ENCODE measurements around the gene C1GALT1C1L. TPM values are rescaled to one million over a fixed set of nuclear protein-coding genes. Genes with fewer than 3 reads are reported as not detected.

The C1GALT1C1L gene
- not detected for total RNA-seq

GRCh38 chr2:43676322-43677050 is at the start of gene C1GALT1C1L:
Gene C1GALT1C1L (minus strand): TSS chr2:43676429. CDS start chr2:43676322, 107 bp downstream.
- Mint-ChIP-seq H3K27me3 (peaks cover 15% of the 10 kb centered on the region), H3K4me1 (peaks cover 3% of the 10 kb centered on the region), H3K27ac (no peak within 1 kb of the TSS), H3K4me3 (peak within 1 kb of the TSS; percentile 53), H3K36me3 (peaks cover 3% of the 10 kb centered on the region), H3K9me3 (peaks cover 2% of the 10 kb centered on the region)
- POLR2A ChIA-PET, result no interaction called here
- DNase-seq (peak; percentile 41), ATAC-seq (ENCODE audit: low read depth) (peak; percentile 63)

DNA sequence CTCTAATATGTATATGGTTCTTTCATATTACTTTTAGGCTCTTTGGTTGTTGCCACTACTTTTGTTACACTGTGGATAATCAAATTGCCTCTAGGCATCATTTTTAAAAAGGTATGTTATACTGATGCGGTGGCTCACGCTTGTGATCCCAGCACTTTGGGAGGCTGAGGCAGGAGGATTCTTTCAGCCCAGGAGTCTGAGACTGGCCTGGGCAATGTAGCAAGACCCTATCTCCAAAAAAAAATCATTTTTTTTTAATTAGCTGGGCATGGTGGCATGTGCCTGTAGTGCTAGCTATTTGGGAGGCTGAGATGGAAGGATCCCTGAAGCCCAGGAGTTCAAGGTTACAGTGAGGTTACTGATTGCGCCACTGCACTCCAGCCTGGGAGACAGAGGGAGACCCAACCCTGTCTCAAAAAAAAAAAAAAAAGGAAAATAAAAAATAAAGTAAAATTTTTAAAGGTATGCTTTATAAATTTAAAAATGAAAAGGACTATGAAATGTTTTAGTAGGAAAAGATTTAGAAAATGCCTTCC is 49.5 kb upstream of the C1GALT1C1L start:
- Mint-ChIP-seq H3K4me1 (no peaks in the 10 kb centered on the region), H3K27me3 (peaks cover 2% of the 10 kb centered on the region), H3K9me3 (no peaks in the 10 kb centered on the region), H3K27ac (no peak overlapping the region), H3K4me3 (no peak overlapping the region), H3K36me3 (no peaks in the 10 kb centered on the region)
- DNase-seq, result no peak
- no peak for ATAC-seq (ENCODE audit: low read depth)
- POLR2A ChIA-PET, result no interaction called here

- Mint-ChIP-seq H3K27ac (no peak overlapping the region), H3K4me1 (no peaks in the 10 kb centered on the region), H3K36me3 (no peaks in the 10 kb centered on the region), H3K9me3 (no peaks in the 10 kb centered on the region), H3K27me3 (peaks cover 2% of the 10 kb centered on the region), H3K4me3 (no peak overlapping the region)
- no peak for DNase-seq
- POLR2A ChIA-PET, result no interaction called here
- ATAC-seq (ENCODE audit: low read depth), result no peak
These were observed 48.7 kb upstream of the C1GALT1C1L start for GRCh38 chr2:43724728-43725526.

- Mint-ChIP-seq H3K4me3 (no peak overlapping the region), H3K27me3 (peaks cover 6% of the 10 kb centered on the region), H3K27ac (no peak overlapping the region), H3K4me1 (no peaks in the 10 kb centered on the region), H3K9me3 (no peaks in the 10 kb centered on the region), H3K36me3 (no peaks in the 10 kb centered on the region)
- ATAC-seq (ENCODE audit: low read depth) (no peak), DNase-seq (no peak)
- POLR2A ChIA-PET, result no interaction called here
These were observed 42.4 kb upstream of the C1GALT1C1L start for GRCh38 chr2:43718530-43719124.

DNA sequence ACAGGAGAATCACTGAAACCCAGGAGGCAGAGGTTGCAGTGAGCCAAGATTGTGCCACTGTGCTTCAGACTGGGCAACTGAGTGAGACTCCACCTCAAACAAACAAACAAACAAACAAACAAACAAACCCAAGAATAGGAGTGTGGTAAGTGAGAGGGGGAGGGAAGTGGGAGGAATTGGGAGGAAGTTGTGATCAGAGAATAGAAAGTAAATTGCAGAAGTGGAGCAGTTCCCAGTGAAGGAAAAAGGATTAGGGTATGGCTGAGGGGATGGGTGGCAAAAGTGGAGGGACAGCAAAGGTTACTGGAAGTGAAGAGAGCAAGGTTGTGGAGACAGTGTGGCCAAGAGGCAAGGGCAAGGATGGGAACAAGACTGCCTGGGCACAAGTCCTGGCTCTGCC is 41.1 kb upstream of the C1GALT1C1L start:
- no peak overlapping the region for H3K4me3 Mint-ChIP-seq
- H3K36me3 Mint-ChIP-seq, result no peaks in the 10 kb centered on the region
- peaks cover 10% of the 10 kb centered on the region for H3K27me3 Mint-ChIP-seq
- no peak overlapping the region for H3K27ac Mint-ChIP-seq
- DNase-seq (no peak), ATAC-seq (ENCODE audit: low read depth) (no peak)
- POLR2A ChIA-PET, result no interaction called here
- H3K4me1 Mint-ChIP-seq, result no peaks in the 10 kb centered on the region
- H3K9me3 Mint-ChIP-seq, result no peaks in the 10 kb centered on the region

DNA sequence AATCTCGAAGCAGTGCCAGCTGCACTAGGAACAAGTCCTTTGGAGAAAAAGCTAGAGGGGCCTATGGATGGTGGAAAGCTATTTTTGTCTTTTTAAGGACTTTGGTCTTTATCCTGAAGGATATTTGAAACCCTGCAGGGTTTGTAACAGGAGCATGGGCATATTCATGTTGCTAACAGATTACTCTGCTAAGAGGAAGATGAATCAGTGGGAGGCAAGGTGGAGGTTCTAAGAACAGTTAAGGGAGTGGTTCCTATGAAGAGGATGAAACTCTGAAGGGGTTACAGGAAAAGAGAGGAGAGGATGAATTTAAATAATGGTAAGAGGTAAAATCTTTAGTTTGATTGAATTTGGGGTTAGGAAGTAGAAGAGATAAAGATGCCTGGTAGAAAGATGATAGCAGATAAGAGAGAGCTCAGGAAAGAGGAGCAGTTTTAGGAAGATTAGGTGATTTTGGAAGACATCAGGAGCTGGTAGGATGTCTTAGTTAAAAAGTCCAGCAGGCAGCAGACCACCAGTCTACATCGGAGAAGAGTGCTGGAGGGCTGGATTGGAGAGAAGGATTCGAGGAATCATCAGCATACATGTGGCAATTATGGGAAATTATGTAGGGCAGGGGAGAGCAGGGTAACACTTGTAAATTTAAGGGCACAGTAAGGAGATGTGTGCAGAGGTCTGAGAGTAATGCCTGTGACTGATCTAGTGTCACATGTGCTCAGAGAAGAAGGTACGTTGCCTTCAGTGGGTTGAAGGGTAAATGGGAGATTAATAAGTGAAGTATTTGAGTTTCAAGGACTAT is 39.3 kb upstream of the C1GALT1C1L start:
- H3K4me1 Mint-ChIP-seq, result no peaks in the 10 kb centered on the region

DNA sequence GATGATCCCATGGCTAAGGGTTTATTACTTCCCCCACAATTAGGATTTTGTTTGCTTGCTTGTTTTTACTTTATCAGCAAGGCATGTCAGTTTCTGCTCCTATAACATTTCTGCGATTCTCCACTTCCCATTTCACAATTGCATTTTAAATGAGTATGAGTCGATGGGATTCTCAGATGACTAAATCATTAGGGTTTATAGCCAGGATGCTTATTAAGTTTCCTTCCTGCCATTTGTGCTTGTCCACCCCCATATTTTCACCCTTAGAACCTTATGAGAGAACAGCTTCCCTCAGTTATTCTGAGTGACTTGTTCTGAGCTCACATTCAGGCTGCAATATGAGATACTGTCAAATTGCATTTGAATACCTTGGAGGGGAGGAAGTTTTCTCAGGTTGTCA is 37.9 kb upstream of the C1GALT1C1L start:
- DNase-seq (no peak), ATAC-seq (ENCODE audit: low read depth) (no peak)
- POLR2A ChIA-PET, result no interaction called here
- H3K4me1 Mint-ChIP-seq, result no peaks in the 10 kb centered on the region
- H3K9me3 Mint-ChIP-seq, result no peaks in the 10 kb centered on the region
- no peaks in the 10 kb centered on the region for H3K36me3 Mint-ChIP-seq
- H3K4me3 Mint-ChIP-seq, result no peak overlapping the region
- no peak overlapping the region for H3K27ac Mint-ChIP-seq
- H3K27me3 Mint-ChIP-seq, result peaks cover 10% of the 10 kb centered on the region

More for the DNA sequence above, 39.3 kb upstream of the C1GALT1C1L start:
- Mint-ChIP-seq H3K27ac (no peak overlapping the region), H3K27me3 (peaks cover 10% of the 10 kb centered on the region), H3K36me3 (no peaks in the 10 kb centered on the region), H3K4me3 (no peak overlapping the region), H3K9me3 (no peaks in the 10 kb centered on the region)
- ATAC-seq (ENCODE audit: low read depth), result no peak
- POLR2A ChIA-PET, result no interaction called here
- DNase-seq, result no peak

DNA sequence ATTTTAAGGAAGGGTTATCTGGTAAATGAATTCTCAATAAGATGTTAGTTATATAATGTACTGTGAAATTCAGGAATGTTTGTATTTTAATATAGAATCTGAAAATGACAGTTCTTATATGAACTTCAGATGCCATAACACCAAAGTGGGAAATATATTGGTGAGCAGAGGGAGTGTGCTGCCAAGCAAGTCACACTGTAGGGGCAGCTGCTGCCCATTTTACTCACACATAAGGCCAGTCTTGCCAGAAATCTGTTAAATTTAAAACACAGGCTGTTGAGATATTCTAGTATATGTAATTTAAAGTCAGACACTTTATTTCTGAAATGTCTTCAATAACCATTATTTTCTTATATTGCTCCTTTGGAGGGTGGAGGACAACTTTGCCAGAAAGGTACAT is 34.6 kb upstream of the C1GALT1C1L start:
- ATAC-seq (ENCODE audit: low read depth), result no peak
- DNase-seq, result no peak
- Mint-ChIP-seq H3K4me1 (no peaks in the 10 kb centered on the region), H3K27me3 (peaks cover 15% of the 10 kb centered on the region), H3K27ac (no peak overlapping the region), H3K9me3 (no peaks in the 10 kb centered on the region), H3K4me3 (no peak overlapping the region), H3K36me3 (no peaks in the 10 kb centered on the region)
- POLR2A ChIA-PET, result no interaction called here

- no peak overlapping the region for H3K4me3 Mint-ChIP-seq
- no peaks in the 10 kb centered on the region for H3K9me3 Mint-ChIP-seq
- POLR2A ChIA-PET, result no interaction called here
These were observed 32.7 kb upstream of the C1GALT1C1L start for GRCh38 chr2:43708891-43709290.

DNA sequence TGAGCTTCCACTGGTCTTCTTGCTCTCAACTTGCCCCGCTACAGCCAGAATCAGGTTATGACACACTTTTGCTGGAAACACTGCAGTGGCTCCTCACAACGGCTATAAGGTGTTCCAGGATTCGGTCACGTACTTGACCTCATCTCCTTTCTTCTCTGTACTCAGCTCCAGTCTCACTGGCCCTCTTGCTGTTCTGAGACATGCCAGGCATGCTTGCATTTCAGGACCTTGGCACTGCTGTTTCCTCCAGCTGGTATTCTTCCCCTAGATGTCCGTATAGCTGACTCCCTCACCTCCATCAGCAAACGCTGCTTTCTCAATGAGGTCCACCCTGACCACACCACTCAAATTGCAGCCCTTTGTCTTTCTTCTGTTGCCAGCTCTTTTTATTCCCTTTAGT is 31.9 kb upstream of the C1GALT1C1L start:
- H3K9me3 Mint-ChIP-seq, result no peaks in the 10 kb centered on the region
- no peak overlapping the region for H3K4me3 Mint-ChIP-seq
- H3K27me3 Mint-ChIP-seq, result peaks cover 14% of the 10 kb centered on the region
- POLR2A ChIA-PET, result no interaction called here
- H3K27ac Mint-ChIP-seq, result no peak overlapping the region
- no peaks in the 10 kb centered on the region for H3K36me3 Mint-ChIP-seq
- H3K4me1 Mint-ChIP-seq, result no peaks in the 10 kb centered on the region
- ATAC-seq (ENCODE audit: low read depth) (no peak), DNase-seq (no peak)

More at GRCh38 chr2:43708891-43709290, 32.7 kb upstream of the C1GALT1C1L start:
- Mint-ChIP-seq H3K4me1 (no peaks in the 10 kb centered on the region), H3K36me3 (no peaks in the 10 kb centered on the region), H3K27me3 (peaks cover 15% of the 10 kb centered on the region), H3K27ac (no peak overlapping the region)
- ATAC-seq (ENCODE audit: low read depth) (no peak), DNase-seq (no peak)

DNA sequence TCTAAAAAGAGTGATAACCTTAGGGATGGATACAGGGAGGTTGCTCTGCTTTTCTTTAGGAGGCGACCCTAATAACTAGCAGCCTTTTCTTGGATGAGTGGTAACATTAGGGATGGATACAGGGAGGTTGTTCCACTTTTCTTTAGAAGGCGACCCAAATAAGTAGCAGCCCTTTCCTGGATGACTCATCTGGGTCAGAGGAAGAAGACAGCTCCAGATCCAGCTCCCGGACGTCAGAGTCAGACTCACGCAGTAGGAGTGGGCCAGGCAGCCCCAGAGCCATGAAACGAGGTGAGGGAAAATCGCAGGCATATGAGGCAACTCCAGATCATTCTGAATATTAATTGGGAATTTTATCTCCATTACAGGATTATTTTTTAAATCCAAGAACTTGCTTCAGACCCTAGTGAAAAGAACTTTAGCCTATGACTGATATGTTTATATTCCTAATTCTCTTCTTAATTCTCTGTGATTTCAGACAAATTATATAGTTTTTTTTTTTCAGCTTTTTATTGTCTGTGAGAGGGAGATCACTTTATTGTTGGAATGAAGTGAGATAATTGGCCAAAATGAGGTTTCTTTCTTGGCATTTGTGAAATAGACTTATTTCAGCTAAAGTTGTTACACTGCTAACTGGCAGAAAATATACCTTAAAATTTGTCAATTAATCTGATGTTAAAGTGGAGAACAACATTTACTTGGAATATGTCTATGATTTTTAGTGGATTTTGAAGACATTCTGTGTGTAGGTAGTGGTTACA is 31.2 kb upstream of the C1GALT1C1L start:
- no peak for DNase-seq
- Mint-ChIP-seq H3K4me1 (no peaks in the 10 kb centered on the region), H3K36me3 (no peaks in the 10 kb centered on the region), H3K27me3 (peaks cover 9% of the 10 kb centered on the region), H3K27ac (no peak overlapping the region), H3K4me3 (no peak overlapping the region), H3K9me3 (no peaks in the 10 kb centered on the region)
- POLR2A ChIA-PET, result no interaction called here
- ATAC-seq (ENCODE audit: low read depth), result no peak

- no peaks in the 10 kb centered on the region for H3K4me1 Mint-ChIP-seq
- DNase-seq (no peak), ATAC-seq (ENCODE audit: low read depth) (no peak)
- POLR2A ChIA-PET, result no interaction called here
- no peaks in the 10 kb centered on the region for H3K36me3 Mint-ChIP-seq
- H3K27me3 Mint-ChIP-seq, result peaks cover 3% of the 10 kb centered on the region
- H3K4me3 Mint-ChIP-seq, result no peak overlapping the region
- H3K27ac Mint-ChIP-seq, result no peak overlapping the region
- H3K9me3 Mint-ChIP-seq, result no peaks in the 10 kb centered on the region
These were observed 24.9 kb upstream of the C1GALT1C1L start for GRCh38 chr2:43701111-43701510.
